Muscle layer of colon (tissue), 2 donors: ENCODE results near the gene MARCKSL1.

Experiments
- H3K27ac ChIP-seq: one replicate; pipeline ENCODE4 v1.7.0; 2013; ENCODE audit warnings: low read depth, mild to moderate bottlenecking, low read length, moderate library complexity
- H3K27me3 ChIP-seq, 2 donors: one replicate each; pipeline ENCODE4 v1.7.0; 2013; ENCODE audit warnings: low read length in 2 of 2, mild to moderate bottlenecking in 2 of 2; ENCODE audit not compliant: insufficient read depth in 2 of 2, control insufficient read depth in 1 of 2
- H3K36me3 ChIP-seq: one replicate; pipeline ENCODE4 v1.7.0; 2013; ENCODE audit warnings: mild to moderate bottlenecking, low read length; ENCODE audit not compliant: insufficient read depth
- H3K4me1 ChIP-seq: one replicate; pipeline ENCODE4 v1.7.0; 2013; ENCODE audit warnings: mild to moderate bottlenecking, low read length; ENCODE audit not compliant: insufficient read depth
- H3K4me3 ChIP-seq, 2 donors: one replicate each; pipeline ENCODE4 v1.7.0; 2013; ENCODE audit warnings: low read length in 2 of 2, low read depth in 1 of 2, mild to moderate bottlenecking in 1 of 2, moderate library complexity in 1 of 2
- H3K9ac ChIP-seq: one replicate; pipeline ENCODE4 v1.7.0; 2013; ENCODE audit warnings: low read length
- H3K9me3 ChIP-seq: one replicate; pipeline ENCODE4 v1.7.0; 2013; ENCODE audit warnings: mild to moderate bottlenecking, low read length
- donor health status: abdominal sarcoma.
- donor health status: Adenocarcinoma of cecum.

Gene MARCKSL1

DNA sequence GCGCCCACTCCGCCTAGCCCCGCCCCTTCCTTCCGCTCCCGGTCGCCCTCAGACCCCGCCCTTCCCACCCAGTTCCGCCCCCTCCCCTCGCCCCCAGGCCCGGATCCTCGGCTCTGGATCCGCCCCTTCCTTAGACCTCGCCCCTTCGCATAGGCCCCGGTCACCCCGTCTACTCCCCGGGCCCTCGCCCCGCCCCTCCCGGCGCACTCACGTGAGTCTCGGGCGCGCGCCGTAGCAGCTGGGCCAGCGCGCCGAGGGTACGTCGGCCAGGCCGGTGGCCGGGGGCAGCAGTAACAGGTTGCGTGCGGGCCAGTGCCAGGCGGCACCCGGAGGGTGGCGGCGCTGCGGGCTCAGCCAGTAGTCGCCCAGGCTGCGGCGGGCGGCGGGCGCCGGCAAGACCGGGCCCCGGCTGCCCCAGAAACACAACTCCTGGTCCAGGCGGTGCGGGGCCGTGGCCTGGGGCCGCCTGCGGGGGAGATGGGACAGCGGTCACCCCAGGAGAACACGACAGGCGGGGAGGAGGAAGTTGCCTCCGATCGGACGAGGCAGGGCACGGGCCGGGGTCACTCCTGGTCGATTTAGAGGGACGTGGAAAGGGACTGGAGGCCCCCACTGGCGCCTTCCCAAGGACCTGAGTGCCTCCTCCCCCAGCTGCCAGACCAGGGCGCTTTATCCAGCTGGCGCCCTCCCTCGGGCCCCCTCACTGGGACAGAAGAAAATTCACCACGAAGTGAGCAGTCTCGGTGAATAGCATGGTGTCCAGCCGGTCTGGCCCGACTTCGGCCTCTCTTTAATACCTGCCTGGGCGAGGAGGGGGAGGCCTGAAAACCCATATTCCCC, 15.6 kb upstream of the MARCKSL1 start:
- Histone ChIP-seq H3K9ac (peak overlapping the region; percentile 67), H3K27ac (peak overlapping the region; percentile 91), H3K4me3 (peak overlapping the region; percentile 61 to 83), H3K36me3 (peaks cover 6% of the 10 kb centered on the region), H3K27me3 (no peaks in the 10 kb centered on the region), H3K4me1 (peaks cover 20% of the 10 kb centered on the region), H3K9me3 (no peaks in the 10 kb centered on the region)

DNA sequence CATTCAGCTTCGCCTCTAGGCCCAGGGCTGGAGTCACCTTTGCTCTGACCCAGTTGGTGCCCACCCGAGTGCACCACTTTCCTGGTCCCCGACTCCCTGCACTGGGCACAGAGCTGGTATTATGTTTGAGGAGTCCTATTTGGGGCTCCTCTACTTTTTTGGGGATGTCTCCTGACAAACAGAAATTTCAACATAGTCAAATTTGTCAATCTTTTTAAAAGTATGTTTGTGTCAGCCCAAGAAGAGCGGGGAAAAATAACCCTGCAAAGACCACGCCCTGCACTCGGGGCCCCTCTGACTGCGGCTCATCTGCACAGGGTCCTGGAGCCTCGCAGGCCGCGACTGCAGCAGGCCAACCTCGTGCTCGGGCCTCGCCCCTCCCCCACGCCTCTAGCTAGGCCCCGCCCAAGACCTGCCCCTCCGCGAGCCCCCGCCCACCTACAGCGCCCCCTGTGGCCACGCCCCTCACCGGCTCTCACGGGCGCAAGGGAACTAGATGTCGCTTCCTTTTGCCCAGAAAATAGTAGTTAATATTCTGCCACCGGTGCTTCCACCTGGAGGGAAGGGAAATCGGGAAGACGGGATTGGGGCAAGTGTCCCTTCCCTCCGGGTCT, 14.9 kb upstream of the MARCKSL1 start:
- Histone ChIP-seq H3K4me1 (peaks cover 20% of the 10 kb centered on the region), H3K36me3 (peaks cover 6% of the 10 kb centered on the region), H3K4me3 (peak overlapping the region; percentile 45 to 83), H3K27ac (peak overlapping the region; percentile 80), H3K9me3 (no peaks in the 10 kb centered on the region), H3K27me3 (no peaks in the 10 kb centered on the region), H3K9ac (no peak overlapping the region)

DNA sequence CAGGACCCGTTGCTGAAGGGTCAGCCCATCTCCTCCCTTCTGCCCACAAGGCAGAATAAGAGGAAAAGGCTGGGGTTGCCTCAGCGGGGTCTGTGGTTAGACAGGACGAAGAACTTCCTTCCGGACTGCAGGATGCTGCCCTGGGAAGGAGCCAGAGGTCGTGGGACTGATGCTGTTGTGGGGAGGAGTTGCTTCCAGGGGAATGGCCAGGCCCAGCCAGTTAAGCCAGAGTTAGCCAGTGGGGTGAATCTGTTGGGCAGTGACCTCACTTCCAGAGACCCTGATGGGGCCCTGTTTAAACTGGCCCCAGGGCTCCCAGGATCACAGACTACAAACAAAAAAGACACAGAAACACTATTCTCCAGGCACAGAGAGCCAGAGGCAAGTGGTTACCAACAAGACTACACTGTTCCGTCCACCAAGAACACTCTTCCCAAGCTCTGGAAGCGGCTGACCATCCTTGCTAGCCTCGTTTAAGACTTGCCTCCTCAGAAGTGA, 13.2 kb upstream of the MARCKSL1 start:
- Histone ChIP-seq H3K27me3 (no peaks in the 10 kb centered on the region), H3K4me1 (peaks cover 20% of the 10 kb centered on the region), H3K36me3 (no peaks in the 10 kb centered on the region), H3K4me3 (no peak overlapping the region), H3K27ac (no peak overlapping the region), H3K9me3 (no peaks in the 10 kb centered on the region), H3K9ac (no peak overlapping the region)

DNA sequence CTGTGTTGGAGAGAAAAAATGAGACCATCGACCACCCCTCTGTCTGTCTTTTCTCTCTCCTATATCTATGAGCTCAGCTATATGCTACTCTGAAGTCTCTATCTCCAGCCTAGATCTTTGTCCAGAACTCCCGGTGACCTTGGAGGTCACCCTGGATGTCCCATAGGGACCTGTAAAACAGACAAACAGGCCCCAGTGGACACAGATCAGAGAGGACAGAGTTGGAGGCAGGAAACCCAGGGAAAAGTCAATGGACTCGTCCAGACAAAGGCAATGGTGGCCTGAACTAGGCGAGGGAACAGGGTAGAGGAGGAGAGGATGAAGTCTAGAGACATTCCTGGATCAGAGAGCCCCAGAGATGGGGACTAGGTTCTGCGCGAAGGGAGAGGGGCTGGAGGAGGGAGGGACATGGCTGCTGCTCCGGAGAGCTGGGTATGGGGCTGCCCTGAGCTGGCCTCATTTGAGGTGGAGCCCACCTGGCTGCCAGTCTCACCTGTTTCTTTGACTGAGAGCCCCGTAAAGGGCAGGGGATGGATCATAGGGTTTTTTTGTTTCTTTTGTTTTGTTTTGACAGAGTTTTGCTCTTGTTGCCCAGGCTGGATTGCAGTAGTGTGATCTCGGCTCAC, 10.6 kb upstream of the MARCKSL1 start:
- Histone ChIP-seq H3K9me3 (no peaks in the 10 kb centered on the region), H3K27me3 (no peaks in the 10 kb centered on the region), H3K9ac (no peak overlapping the region), H3K27ac (no peak overlapping the region), H3K4me3 (no peak overlapping the region), H3K36me3 (no peaks in the 10 kb centered on the region), H3K4me1 (no peaks in the 10 kb centered on the region)

DNA sequence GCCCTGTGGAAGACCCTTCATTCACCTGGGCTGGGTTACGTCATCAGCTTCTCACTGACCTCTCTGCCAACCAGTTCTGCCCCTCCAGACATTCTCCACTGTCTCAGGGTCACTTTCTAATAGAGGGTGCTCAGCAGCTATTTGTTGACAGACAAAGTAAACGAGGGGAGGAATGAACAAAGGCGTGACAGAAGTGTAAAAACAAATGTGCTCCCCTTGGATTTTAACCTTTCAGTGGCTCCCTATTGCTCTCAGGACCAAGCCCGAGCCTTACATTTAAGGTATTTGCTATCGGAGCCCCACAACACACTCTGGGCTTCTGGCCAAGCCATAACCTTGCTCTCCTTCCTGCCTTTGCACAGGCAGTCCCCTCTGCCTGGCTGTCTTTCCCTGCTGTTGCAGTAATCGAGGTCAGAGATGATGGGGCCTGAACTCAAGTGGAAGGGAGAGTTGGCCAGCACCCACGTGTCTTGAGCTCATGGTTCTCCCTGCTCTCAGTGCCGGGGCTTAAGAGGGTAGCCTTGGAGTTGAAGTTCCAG, 9.3 kb upstream of the MARCKSL1 start:
- Histone ChIP-seq H3K27ac (no peak overlapping the region), H3K27me3 (no peaks in the 10 kb centered on the region), H3K9me3 (no peaks in the 10 kb centered on the region), H3K4me3 (no peak overlapping the region), H3K4me1 (no peaks in the 10 kb centered on the region), H3K36me3 (no peaks in the 10 kb centered on the region), H3K9ac (no peak overlapping the region)

DNA sequence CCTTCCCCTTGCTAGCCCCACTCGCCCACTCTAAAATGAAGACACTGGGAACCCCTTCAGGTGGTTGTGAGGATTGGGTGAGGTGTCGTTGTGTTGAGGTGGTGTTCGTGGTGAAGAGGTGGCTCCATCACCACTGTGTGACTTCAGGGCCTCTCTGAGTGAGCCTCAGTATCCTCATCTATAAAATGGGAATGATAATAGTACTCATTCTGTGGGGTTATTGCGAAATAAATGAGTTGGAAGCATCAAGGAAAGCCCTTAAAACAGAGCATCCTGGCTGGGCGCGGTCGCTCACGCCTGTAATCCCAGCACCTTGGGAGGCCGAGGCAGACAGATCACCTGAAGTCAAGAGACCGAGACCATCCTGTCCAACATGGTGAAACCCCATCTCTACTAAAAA, 6.7 kb upstream of the MARCKSL1 start:
- Histone ChIP-seq H3K36me3 (no peaks in the 10 kb centered on the region), H3K4me1 (no peaks in the 10 kb centered on the region), H3K4me3 (no peak overlapping the region), H3K27me3 (no peaks in the 10 kb centered on the region), H3K9ac (no peak overlapping the region), H3K27ac (no peak overlapping the region), H3K9me3 (no peaks in the 10 kb centered on the region)

DNA sequence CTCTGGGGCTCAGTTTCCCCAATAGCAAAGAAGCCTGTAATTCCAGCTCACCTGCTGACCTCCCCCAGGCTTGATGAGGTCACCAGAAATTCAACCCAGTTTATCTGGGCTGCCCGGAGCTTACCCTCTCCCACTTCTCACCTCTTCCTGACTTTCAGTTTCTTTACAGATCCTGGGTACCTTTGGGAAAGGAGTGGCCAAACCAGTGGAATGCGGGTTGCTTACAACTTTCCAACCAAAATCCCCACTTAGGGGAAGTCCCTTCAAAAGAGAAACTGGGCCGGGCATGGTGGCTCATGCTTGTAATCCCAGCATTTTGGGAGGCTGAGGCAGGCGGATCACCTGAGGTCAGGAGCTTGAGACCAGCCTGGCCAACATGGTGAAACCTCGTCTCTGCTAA, 5.9 kb upstream of the MARCKSL1 start:
- Histone ChIP-seq H3K9me3 (no peaks in the 10 kb centered on the region), H3K36me3 (no peaks in the 10 kb centered on the region), H3K4me3 (no peak overlapping the region), H3K27me3 (no peaks in the 10 kb centered on the region), H3K9ac (no peak overlapping the region), H3K27ac (no peak overlapping the region), H3K4me1 (no peaks in the 10 kb centered on the region)

DNA sequence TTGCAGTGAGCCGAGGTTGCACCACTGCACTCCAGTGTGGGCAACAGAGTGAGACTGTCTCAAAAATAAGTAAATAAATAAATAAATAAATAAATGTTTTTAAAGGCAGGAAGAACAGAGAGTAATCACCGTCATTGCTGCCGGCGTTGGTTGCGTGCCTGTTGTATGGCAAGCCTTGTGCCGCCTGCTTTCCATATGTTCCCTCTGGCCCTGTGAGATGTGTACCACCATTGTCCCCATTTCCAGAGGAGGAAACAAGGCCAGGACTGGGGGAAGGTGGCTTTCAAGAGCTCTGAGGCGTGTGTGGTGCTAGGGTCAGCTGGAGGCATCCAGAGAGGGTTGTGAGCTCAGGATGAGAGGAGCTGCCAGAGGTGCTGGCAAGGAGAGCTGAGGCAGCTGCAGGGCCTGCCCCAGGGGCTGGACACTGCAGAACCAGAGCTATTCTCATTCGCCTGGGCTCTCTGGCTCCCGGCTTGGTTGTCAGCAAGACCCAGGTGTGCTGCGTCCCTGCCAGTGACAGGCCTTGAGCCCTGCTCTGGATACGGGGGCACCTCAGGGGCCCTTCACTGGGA, 5.2 kb upstream of the MARCKSL1 start:
- H3K9ac ChIP-seq: no peak overlapping the region
- no peak overlapping the region for H3K4me3 ChIP-seq
- H3K27ac ChIP-seq: no peak overlapping the region
- H3K27me3 ChIP-seq: no peaks in the 10 kb centered on the region
- no peaks in the 10 kb centered on the region for H3K36me3 ChIP-seq
- no peaks in the 10 kb centered on the region for H3K9me3 ChIP-seq
- H3K4me1 ChIP-seq: no peaks in the 10 kb centered on the region

DNA sequence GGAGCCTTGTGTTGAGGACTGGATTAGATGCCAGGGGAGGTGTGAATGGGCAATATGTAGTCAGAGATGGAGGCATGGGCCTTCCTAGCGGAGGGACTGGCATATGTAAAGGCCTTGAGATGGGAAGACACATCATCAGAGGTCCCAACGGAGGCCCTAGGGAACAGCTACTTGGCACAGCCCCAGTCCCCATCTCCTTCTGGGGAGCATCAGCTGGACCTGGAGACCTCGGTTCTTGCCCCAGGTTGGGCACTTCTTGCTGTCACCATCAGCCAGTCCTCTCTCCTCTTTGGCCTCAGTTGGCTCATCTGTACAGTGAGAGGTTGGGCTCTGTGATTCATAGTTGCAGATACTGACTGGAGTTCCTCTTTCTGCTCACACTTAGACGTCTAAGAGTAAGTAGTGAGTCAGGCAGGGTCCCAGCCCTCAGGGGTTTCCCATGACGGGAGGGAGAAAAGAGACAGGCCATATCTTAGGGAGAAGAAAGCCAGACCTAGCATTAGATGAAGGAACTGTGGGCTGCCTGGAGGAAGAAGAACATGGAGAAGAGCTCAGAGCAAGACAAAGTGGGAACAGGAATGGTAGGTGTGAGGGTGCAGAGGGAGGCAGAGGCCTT, 3.4 kb upstream of the MARCKSL1 start:
- Histone ChIP-seq H3K27ac (no peak overlapping the region), H3K27me3 (peaks cover 0 to 5% of the 10 kb centered on the region in 2 donors), H3K36me3 (no peaks in the 10 kb centered on the region), H3K4me1 (peaks cover 5% of the 10 kb centered on the region), H3K4me3 (no peak overlapping the region), H3K9me3 (no peaks in the 10 kb centered on the region), H3K9ac (no peak overlapping the region)

DNA sequence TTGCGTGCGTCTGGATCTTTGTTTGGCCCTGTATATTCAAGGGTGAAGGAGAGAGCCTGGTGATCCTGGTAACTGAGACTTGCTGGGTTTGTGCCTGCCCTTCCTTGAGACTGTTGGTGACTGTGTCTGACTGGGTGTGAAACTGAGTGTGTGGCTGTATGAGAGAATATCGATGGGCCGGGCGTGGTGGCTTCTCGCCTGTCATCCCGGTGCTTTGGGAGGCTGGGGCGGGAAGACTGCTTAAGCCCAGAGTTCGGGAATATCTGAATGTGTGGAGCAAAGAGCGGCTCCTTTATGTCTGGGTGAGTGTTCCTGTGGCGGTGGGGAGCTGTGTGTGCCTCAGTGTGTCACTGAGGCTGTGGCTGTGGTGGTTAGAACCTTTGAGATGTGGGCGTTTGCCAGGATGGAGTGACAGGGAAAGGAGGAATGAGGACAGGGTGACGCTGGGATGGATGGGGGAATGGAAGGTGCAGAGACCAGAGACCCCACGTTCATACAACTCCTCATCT, 2.7 kb upstream of the MARCKSL1 start:
- H3K9ac ChIP-seq: no peak overlapping the region
- H3K4me1 ChIP-seq: peaks cover 7% of the 10 kb centered on the region
- H3K27me3 ChIP-seq: peaks cover 0 to 7% of the 10 kb centered on the region in 2 donors
- H3K36me3 ChIP-seq: no peaks in the 10 kb centered on the region
- no peaks in the 10 kb centered on the region for H3K9me3 ChIP-seq
- H3K4me3 ChIP-seq: no peak overlapping the region
- no peak overlapping the region for H3K27ac ChIP-seq
